GM12891 (cell line): ENCODE results near the gene MYO5B.

Experiments used
- POLR2A ChIP-seq: IDR thresholded peaks from 2 replicates; pipeline ENCODE4 v1.6.1; 2011; ENCODE audit warnings: low read depth, low read length, control low read depth
- POLR2AphosphoS5 ChIP-seq: IDR thresholded peaks from 2 replicates; pipeline ENCODE4 v1.6.1; 2011; ENCODE audit warnings: low read depth, low read length, control low read depth
- POU2F2 ChIP-seq: IDR thresholded peaks from 2 replicates; pipeline ENCODE4 v1.6.1; 2011; ENCODE audit warnings: low read depth, mild to moderate bottlenecking, control low read depth, low read length, moderate library complexity
- SPI1 ChIP-seq: IDR thresholded peaks from 2 replicates; pipeline ENCODE4 v1.6.1; 2011; ENCODE audit warnings: low read depth, low read length, control low read depth
- TAF1 ChIP-seq: IDR thresholded peaks from 2 replicates; pipeline ENCODE4 v1.6.1; 2011; ENCODE audit warnings: low read depth, low read length, control low read depth

DNA sequence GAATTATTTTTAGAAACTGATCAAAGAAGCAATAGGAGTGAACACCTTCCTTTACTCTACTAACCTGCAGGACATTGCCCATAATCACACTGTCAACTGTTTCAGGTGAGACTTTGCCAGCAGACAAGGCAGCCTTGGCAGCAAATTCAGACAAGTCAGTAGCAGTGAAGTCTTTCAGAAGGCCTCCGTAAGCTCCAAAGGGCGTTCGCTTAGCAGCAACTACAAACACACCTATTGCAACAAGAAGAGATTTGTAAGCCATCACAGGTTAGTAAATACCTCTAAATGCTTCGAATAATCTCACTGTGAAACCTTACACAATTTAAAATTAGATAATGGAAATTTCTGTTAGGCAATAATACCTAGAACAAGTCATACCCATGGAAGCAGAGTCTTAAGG is 392.3 kb downstream of the MYO5B start:
- TF ChIP-seq POLR2AphosphoS5 (no peak), POLR2A (no peak), TAF1 (no peak), POU2F2 (no peak), SPI1 (no peak)
